Neural progenitor cell (in vitro differentiated cells): ENCODE results near the gene GSTM5. TPM values are rescaled to one million over a fixed set of nuclear protein-coding genes. Genes with fewer than 3 reads are reported as not detected.
A peak's percentile ranks its signal among the peaks of the same experiment; 100 is the strongest.
"Not testable (repeated sequence)": the region's sequence is repeated elsewhere in the genome, so short reads cannot be mapped to it uniquely, and the experiment has no call there.

ENCODE experiments used
- DNase-seq: peaks from one replicate; pipeline ENCODE4 v3.0.0-alpha.2; 2016; ENCODE audit warnings: low spot score
- H2AFZ ChIP-seq: fragments of 200-600 bp; sonication (generic); replicated peaks from 2 replicates; pipeline ENCODE4 v1.6.1; 2016; ENCODE audit warnings: antibody characterized with exemption
- H3F3A ChIP-seq: fragments of 200-600 bp; sonication (generic); 2 replicates; pipeline ENCODE4 v1.6.1; 2016; ENCODE audit warnings: antibody characterized with exemption, low read depth
- H3K27ac ChIP-seq: fragments of 200-600 bp; sonication (generic); 2 replicates; pipeline ENCODE4 v1.5.1; 2016; ENCODE audit warnings: mild to moderate bottlenecking
- H3K27me3 ChIP-seq: fragments of 200-600 bp; sonication (generic); 2 replicates; pipeline ENCODE4 v1.6.1; 2016; ENCODE audit warnings: mild to moderate bottlenecking, moderate library complexity
- H3K36me3 ChIP-seq: fragments of 200-600 bp; sonication (generic); 2 replicates; pipeline ENCODE4 v1.5.1; 2016
- H3K4me1 ChIP-seq: fragments of 200-600 bp; sonication (generic); 2 replicates; pipeline ENCODE4 v1.6.1; 2016; ENCODE audit warnings: mixed run types
- H3K4me2 ChIP-seq: fragments of 200-600 bp; sonication (generic); 2 replicates; pipeline ENCODE4 v1.6.1; 2016
- H3K4me3 ChIP-seq: fragments of 200-600 bp; sonication (generic); 2 replicates; pipeline ENCODE4 v1.5.1; 2016
- H3K79me2 ChIP-seq: fragments of 200-600 bp; sonication (generic); 2 replicates; pipeline ENCODE4 v1.6.1; 2016; ENCODE audit warnings: low read depth
- H3K9ac ChIP-seq: fragments of 200-600 bp; sonication (generic); 2 replicates; pipeline ENCODE4 v1.6.1; 2016
- H3K9me3 ChIP-seq: fragments of 200-600 bp; sonication (generic); 2 replicates; pipeline ENCODE4 v1.5.1; 2016; ENCODE audit warnings: low read depth
- H4K20me1 ChIP-seq: fragments of 200-600 bp; sonication (generic); 2 replicates; pipeline ENCODE4 v1.6.1; 2016; ENCODE audit warnings: low read depth
- H3K27ac Mint-ChIP-seq: 3 replicates; pipeline ENCODE4 v1.8.0; 2021; ENCODE audit warnings: mixed read lengths
- H3K27me3 Mint-ChIP-seq: 2 replicates; pipeline ENCODE4 v1.8.0; 2022; ENCODE audit warnings: low read depth, mild to moderate bottlenecking, inconsistent platforms, moderate library complexity, mixed read lengths; ENCODE audit not compliant: insufficient read depth
- H3K36me3 Mint-ChIP-seq: 3 replicates; pipeline ENCODE4 v1.8.0; 2021; ENCODE audit warnings: mixed read lengths
- H3K4me1 Mint-ChIP-seq: 3 replicates; pipeline ENCODE4 v1.8.0; 2021; ENCODE audit warnings: mixed read lengths
- H3K4me3 Mint-ChIP-seq: 3 replicates; pipeline ENCODE4 v1.8.0; 2021; ENCODE audit warnings: mild to moderate bottlenecking, moderate library complexity, mixed read lengths
- H3K9me3 Mint-ChIP-seq: 3 replicates; pipeline ENCODE4 v1.8.0; 2020; ENCODE audit warnings: mixed read lengths
- CTCF ChIP-seq: fragments of 200-600 bp; sonication (generic); IDR thresholded peaks from 2 replicates; pipeline ENCODE4 v1.5.1; 2017; ENCODE audit warnings: antibody characterized with exemption, mild to moderate bottlenecking
- EZH2 ChIP-seq: fragments of 200-600 bp; sonication (generic); IDR thresholded peaks from 2 replicates; pipeline ENCODE4 v1.6.1; 2017; ENCODE audit warnings: antibody characterized with exemption, mild to moderate bottlenecking, moderate library complexity
- EZH2phosphoT487 ChIP-seq: fragments of 200-600 bp; sonication (generic); IDR thresholded peaks from 2 replicates; pipeline ENCODE4 v1.6.1; 2017; ENCODE audit warnings: antibody characterized with exemption
- total RNA-seq: library from RNA; depleted of rRNA; stranded (reverse); fragments of >200 nt; gene quantifications from 2 replicates; pipeline ENCODE4 v1.2.3, GENCODE V29; 2015; ENCODE audit warnings: low replicate concordance

Gene GSTM5
- total RNA-seq, 1 donor from 2014 or later = not detected

- Histone ChIP-seq H4K20me1 (no peaks in the 10 kb centered on the region), H3K4me2 (no peak overlapping the region), H3K4me1 (no peaks in the 10 kb centered on the region), H3K27me3 (no peaks in the 10 kb centered on the region), H3K36me3 (no peaks in the 10 kb centered on the region), H3K27ac (no peak overlapping the region), H3K9me3 (no peaks in the 10 kb centered on the region), H3K4me3 (no peak overlapping the region), H3K79me2 (no peaks in the 10 kb centered on the region), H3F3A (no peaks in the 10 kb centered on the region), H3K9ac (no peak overlapping the region), H2AFZ (no peak overlapping the region)
- H3K9me3 Mint-ChIP-seq = peaks cover 12% of the 10 kb centered on the region
- peaks cover 8% of the 10 kb centered on the region for H3K27me3 Mint-ChIP-seq
- DNase-seq = no peak
- TF ChIP-seq EZH2 (no peak), EZH2phosphoT487 (no peak), CTCF (no peak)
- H3K4me3 Mint-ChIP-seq = no peak overlapping the region
- no peak overlapping the region for H3K27ac Mint-ChIP-seq
- no peaks in the 10 kb centered on the region for H3K4me1 Mint-ChIP-seq
- no peaks in the 10 kb centered on the region for H3K36me3 Mint-ChIP-seq
These were observed 38.9 kb downstream of the GSTM5 start for GRCh38 chr1:109750920-109751319.

DNA sequence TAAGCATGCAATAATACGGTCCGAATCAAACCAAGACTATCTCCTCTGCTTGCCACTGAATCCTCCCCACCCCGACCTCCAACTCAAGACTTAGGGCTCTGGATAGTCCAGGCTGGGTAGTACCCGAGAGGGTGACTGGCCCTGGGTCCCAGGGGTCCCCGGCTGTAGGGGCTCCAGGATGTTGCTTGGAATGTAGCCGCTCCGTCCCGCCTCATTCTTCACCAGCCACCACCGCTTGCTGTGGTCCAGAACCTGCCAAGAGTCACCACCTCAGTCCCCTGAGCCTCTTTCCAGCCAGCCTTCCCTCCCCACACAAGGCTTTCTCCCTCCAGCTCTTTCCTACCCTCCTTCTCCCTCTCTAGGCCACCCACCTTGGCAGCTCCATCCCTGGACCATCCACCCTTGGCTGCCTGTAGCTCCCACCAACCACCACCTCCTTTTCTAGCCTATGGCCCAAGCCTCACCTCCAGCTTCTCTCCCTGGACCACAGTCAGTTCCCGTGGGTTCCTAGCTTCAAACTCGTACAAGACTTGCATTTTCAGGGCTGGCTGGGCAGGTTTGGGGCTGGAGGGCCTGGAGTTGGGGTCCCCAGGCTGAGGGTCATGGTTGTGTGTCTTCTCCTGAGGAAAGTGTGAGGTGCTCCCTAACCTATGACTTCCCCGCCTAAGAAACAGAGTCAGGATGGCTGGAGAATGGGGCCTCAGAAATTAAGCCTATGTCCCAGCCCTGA lies 39.6 kb downstream of the GSTM5 start:
- Mint-ChIP-seq H3K27ac (no peak overlapping the region), H3K4me1 (no peaks in the 10 kb centered on the region), H3K4me3 (peak overlapping the region; percentile 35), H3K27me3 (peaks cover 8% of the 10 kb centered on the region), H3K36me3 (no peaks in the 10 kb centered on the region), H3K9me3 (peaks cover 12% of the 10 kb centered on the region)
- no peak overlapping the region for H3K4me2 ChIP-seq
- H3K27me3 ChIP-seq = no peaks in the 10 kb centered on the region
- H3K9me3 ChIP-seq = no peaks in the 10 kb centered on the region
- H4K20me1 ChIP-seq = no peaks in the 10 kb centered on the region
- no peak overlapping the region for H3K27ac ChIP-seq
- H2AFZ ChIP-seq = no peak overlapping the region
- TF ChIP-seq CTCF (no peak), EZH2phosphoT487 (no peak), EZH2 (no peak)
- no peaks in the 10 kb centered on the region for H3F3A ChIP-seq
- H3K36me3 ChIP-seq = no peaks in the 10 kb centered on the region
- no peak for DNase-seq
- H3K79me2 ChIP-seq = no peaks in the 10 kb centered on the region
- H3K4me3 ChIP-seq = no peak overlapping the region
- H3K4me1 ChIP-seq = no peaks in the 10 kb centered on the region
- H3K9ac ChIP-seq = no peak overlapping the region

GRCh38 chr1:109754738-109755137 lies 42.7 kb downstream of the GSTM5 start:
- no peaks in the 10 kb centered on the region for H3K36me3 Mint-ChIP-seq
- Histone ChIP-seq H3K4me1 (no peaks in the 10 kb centered on the region), H3K36me3 (no peaks in the 10 kb centered on the region), H3K79me2 (no peaks in the 10 kb centered on the region), H3K4me2 (no peak overlapping the region), H4K20me1 (no peaks in the 10 kb centered on the region), H3F3A (no peaks in the 10 kb centered on the region), H3K9me3 (no peaks in the 10 kb centered on the region), H3K27ac (no peak overlapping the region), H3K4me3 (no peak overlapping the region), H3K9ac (no peak overlapping the region), H3K27me3 (no peaks in the 10 kb centered on the region), H2AFZ (no peak overlapping the region)
- peaks cover 8% of the 10 kb centered on the region for H3K27me3 Mint-ChIP-seq
- no peak for DNase-seq
- no peak overlapping the region for H3K27ac Mint-ChIP-seq
- no peaks in the 10 kb centered on the region for H3K9me3 Mint-ChIP-seq
- no peaks in the 10 kb centered on the region for H3K4me1 Mint-ChIP-seq
- H3K4me3 Mint-ChIP-seq = no peak overlapping the region
- no peak for TF ChIP-seq EZH2
- TF ChIP-seq EZH2phosphoT487 = no peak
- no peak for TF ChIP-seq CTCF

- not testable (repeated sequence) for H3K9me3 ChIP-seq, H3K9me3 Mint-ChIP-seq, H3K27ac ChIP-seq, H3K4me1 ChIP-seq, H3K36me3 ChIP-seq, H3K27ac Mint-ChIP-seq, H3K4me2 ChIP-seq, H3K4me3 Mint-ChIP-seq, H3K27me3 ChIP-seq, H2AFZ ChIP-seq, H3K4me3 ChIP-seq, DNase-seq, H3K9ac ChIP-seq, H3K4me1 Mint-ChIP-seq, H3K36me3 Mint-ChIP-seq, H3F3A ChIP-seq, H3K79me2 ChIP-seq, H4K20me1 ChIP-seq
- H3K27me3 Mint-ChIP-seq = peaks cover 13% of the 10 kb centered on the region
These were observed 44.3 kb downstream of the GSTM5 start for GRCh38 chr1:109756325-109756724.
